ENCODE measurements around the gene OSBPL6. TPM values are rescaled to one million over a fixed set of nuclear protein-coding genes. Genes with fewer than 3 reads are reported as not detected.
"Not testable (repeated sequence)": the region's sequence is repeated elsewhere in the genome, so short reads cannot be mapped to it uniquely, and the experiment has no call there.

OSBPL6 gene
- total RNA-seq, 1 experiment from 2014 or later = 3.4 TPM

- in situ Hi-C loops (cut with HindIII; ENCODE audit: low sequenced_read_pairs) = no loop called here
- DNase-seq (ENCODE audit: low spot score) = peak; percentile 82
Measured at GRCh38 chr2:178413472-178414265, 219.4 kb downstream of the OSBPL6 start.

GRCh38 chr2:178414266-178415247, 220.2 kb downstream of the OSBPL6 start:
- in situ Hi-C loops (cut with HindIII; ENCODE audit: low sequenced_read_pairs) = no loop called here
- peak; percentile 96 for DNase-seq (ENCODE audit: low spot score)

GRCh38 chr2:178415979-178416378, 221.7 kb downstream of the OSBPL6 start:
- in situ Hi-C loops (cut with HindIII; ENCODE audit: low sequenced_read_pairs) = no loop called here
- no peak for DNase-seq (ENCODE audit: low spot score)

- no peak for DNase-seq (ENCODE audit: low spot score)
- in situ Hi-C loops (cut with HindIII; ENCODE audit: low sequenced_read_pairs) = no loop called here
Measured at GRCh38 chr2:178417916-178418315, 223.6 kb downstream of the OSBPL6 start.

GRCh38 chr2:178418426-178418825, 224.1 kb downstream of the OSBPL6 start:
- DNase-seq (ENCODE audit: low spot score) = no peak
- in situ Hi-C loops (cut with HindIII; ENCODE audit: low sequenced_read_pairs) = no loop called here

- in situ Hi-C loops (cut with HindIII; ENCODE audit: low sequenced_read_pairs) = no loop called here
- DNase-seq (ENCODE audit: low spot score) = peak; percentile 25
Measured at GRCh38 chr2:178419123-178419522, 224.8 kb downstream of the OSBPL6 start.

- in situ Hi-C loops (cut with HindIII; ENCODE audit: low sequenced_read_pairs) = no loop called here
- no peak for DNase-seq (ENCODE audit: low spot score)
Measured at GRCh38 chr2:178420463-178420999, 226.2 kb downstream of the OSBPL6 start.

- in situ Hi-C loops (cut with HindIII; ENCODE audit: low sequenced_read_pairs) = no loop called here
- no peak for DNase-seq (ENCODE audit: low spot score)
Measured at GRCh38 chr2:178422097-178422496, 227.8 kb downstream of the OSBPL6 start.

GRCh38 chr2:178423746-178424145, 229.4 kb downstream of the OSBPL6 start:
- in situ Hi-C loops (cut with HindIII; ENCODE audit: low sequenced_read_pairs); DNase-seq (ENCODE audit: low spot score): not testable (repeated sequence)

GRCh38 chr2:178425255-178425827, 231.0 kb downstream of the OSBPL6 start:
- in situ Hi-C loops (cut with HindIII; ENCODE audit: low sequenced_read_pairs) = no loop called here
- DNase-seq (ENCODE audit: low spot score) = no peak

GRCh38 chr2:178426388-178426787, 232.1 kb downstream of the OSBPL6 start:
- DNase-seq (ENCODE audit: low spot score) = no peak
- in situ Hi-C loops (cut with HindIII; ENCODE audit: low sequenced_read_pairs) = no loop called here

GRCh38 chr2:178427458-178427857, 233.1 kb downstream of the OSBPL6 start:
- in situ Hi-C loops (cut with HindIII; ENCODE audit: low sequenced_read_pairs) = no loop called here
- DNase-seq (ENCODE audit: low spot score) = no peak

- no peak for DNase-seq (ENCODE audit: low spot score)
- in situ Hi-C loops (cut with HindIII; ENCODE audit: low sequenced_read_pairs) = no loop called here
Measured at GRCh38 chr2:178428396-178428806, 234.1 kb downstream of the OSBPL6 start.

GRCh38 chr2:178429336-178429735, 235.0 kb downstream of the OSBPL6 start:
- in situ Hi-C loops (cut with HindIII; ENCODE audit: low sequenced_read_pairs) = no loop called here
- no peak for DNase-seq (ENCODE audit: low spot score)

- no peak for DNase-seq (ENCODE audit: low spot score)
- in situ Hi-C loops (cut with HindIII; ENCODE audit: low sequenced_read_pairs) = no loop called here
Measured at GRCh38 chr2:178436662-178437061, 242.3 kb downstream of the OSBPL6 start.

- in situ Hi-C loops (cut with HindIII; ENCODE audit: low sequenced_read_pairs) = no loop called here
- no peak for DNase-seq (ENCODE audit: low spot score)
Measured at GRCh38 chr2:178441426-178441825, 247.1 kb downstream of the OSBPL6 start.

GRCh38 chr2:178448968-178449661, 254.8 kb downstream of the OSBPL6 start:
- DNase-seq (ENCODE audit: low spot score) = no peak
- in situ Hi-C loops (cut with HindIII; ENCODE audit: low sequenced_read_pairs) = no loop called here

GRCh38 chr2:178449700-178450523, 255.6 kb downstream of the OSBPL6 start:
- DNase-seq (ENCODE audit: low spot score) = no peak
- in situ Hi-C loops (cut with HindIII; ENCODE audit: low sequenced_read_pairs) = no loop called here

All from G401 (cell line).